ENCODE results near the gene DCPS. TPM values are rescaled to one million over a fixed set of nuclear protein-coding genes. Genes with fewer than 3 reads are reported as not detected.
A peak's percentile ranks its signal among the peaks of the same experiment; 100 is the strongest.
"Not testable (repeated sequence)": the region's sequence is repeated elsewhere in the genome, so short reads cannot be mapped to it uniquely, and the experiment has no call there.

DCPS gene
- total RNA-seq (2014; rRNA removed; shearing (Covaris generic)): 21.4 TPM in 2 replicates

GRCh38 chr11:126303623-126304456 is at the start of gene DCPS:
DCPS (plus strand) TSS chr11:126304060; CDS start chr11:126304081, 21 bp downstream.
- DNase-seq: peak; percentile 99
- Histone ChIP-seq H3K4me3 (ENCODE audit: insufficient read depth, low read depth, low read length) (peak within 1 kb of the TSS; percentile 65), H3K36me3 (replicated peaks; ENCODE audit: control insufficient read depth, insufficient read depth, low read length) (no peaks in the 10 kb centered on the region; the same call in 1 of the 2 replicates)

GRCh38 chr11:126254819-126255218 is 49.0 kb upstream of the DCPS start:
- Histone ChIP-seq H3K36me3 (replicated peaks; ENCODE audit: control insufficient read depth, insufficient read depth, low read length) (peaks cover 5% of the 10 kb centered on the region), H3K27me3 (ENCODE audit: control insufficient read depth, insufficient read depth, low read length) (no peaks in the 10 kb centered on the region), H3K4me3 (ENCODE audit: insufficient read depth, low read depth, low read length) (no peak overlapping the region)
- no peak for DNase-seq

More at GRCh38 chr11:126303623-126304456, at the start of gene DCPS:
- H3K27me3 ChIP-seq (ENCODE audit: control insufficient read depth, insufficient read depth, low read length): no peaks in the 10 kb centered on the region

GRCh38 chr11:126255507-126255906 is 48.4 kb upstream of the DCPS start:
- not testable (repeated sequence) for H3K36me3 ChIP-seq (replicated peaks; ENCODE audit: control insufficient read depth, insufficient read depth, low read length)

GRCh38 chr11:126256216-126256615 is 47.6 kb upstream of the DCPS start:
- Histone ChIP-seq H3K36me3 (replicated peaks; ENCODE audit: control insufficient read depth, insufficient read depth, low read length) (peaks cover 5% of the 10 kb centered on the region), H3K4me3 (ENCODE audit: insufficient read depth, low read depth, low read length) (no peak overlapping the region), H3K27me3 (ENCODE audit: control insufficient read depth, insufficient read depth, low read length) (no peaks in the 10 kb centered on the region)
- no peak for DNase-seq

More at GRCh38 chr11:126255507-126255906, 48.4 kb upstream of the DCPS start:
- H3K27me3 ChIP-seq (ENCODE audit: control insufficient read depth, insufficient read depth, low read length); H3K4me3 ChIP-seq (ENCODE audit: insufficient read depth, low read depth, low read length); DNase-seq: not testable (repeated sequence)

- no peak overlapping the region for H3K4me3 ChIP-seq (ENCODE audit: insufficient read depth, low read depth, low read length)
- no peaks in the 10 kb centered on the region for H3K27me3 ChIP-seq (ENCODE audit: control insufficient read depth, insufficient read depth, low read length)
- DNase-seq: no peak
- peaks cover 6% of the 10 kb centered on the region for H3K36me3 ChIP-seq (replicated peaks; ENCODE audit: control insufficient read depth, insufficient read depth, low read length)
Measured at GRCh38 chr11:126257144-126257543, 46.7 kb upstream of the DCPS start.

- no peaks in the 10 kb centered on the region for H3K27me3 ChIP-seq (ENCODE audit: control insufficient read depth, insufficient read depth, low read length)
- no peak overlapping the region for H3K4me3 ChIP-seq (ENCODE audit: insufficient read depth, low read depth, low read length)
- no peak for DNase-seq
- H3K36me3 ChIP-seq (replicated peaks; ENCODE audit: control insufficient read depth, insufficient read depth, low read length): peaks cover 9% of the 10 kb centered on the region
Measured at GRCh38 chr11:126257764-126258163, 46.1 kb upstream of the DCPS start.

GRCh38 chr11:126262216-126262615 is 41.6 kb upstream of the DCPS start:
- DNase-seq: no peak

GRCh38 chr11:126263489-126263888 is 40.4 kb upstream of the DCPS start:
- H3K4me3 ChIP-seq (ENCODE audit: insufficient read depth, low read depth, low read length): no peak overlapping the region
- peaks cover 48% of the 10 kb centered on the region for H3K36me3 ChIP-seq (replicated peaks; ENCODE audit: control insufficient read depth, insufficient read depth, low read length)
- no peaks in the 10 kb centered on the region for H3K27me3 ChIP-seq (ENCODE audit: control insufficient read depth, insufficient read depth, low read length)
- DNase-seq: no peak

More at GRCh38 chr11:126262216-126262615, 41.6 kb upstream of the DCPS start:
- Histone ChIP-seq H3K36me3 (replicated peaks; ENCODE audit: control insufficient read depth, insufficient read depth, low read length) (peaks cover 49% of the 10 kb centered on the region), H3K4me3 (ENCODE audit: insufficient read depth, low read depth, low read length) (no peak overlapping the region), H3K27me3 (ENCODE audit: control insufficient read depth, insufficient read depth, low read length) (no peaks in the 10 kb centered on the region)

GRCh38 chr11:126265811-126266210 is 38.0 kb upstream of the DCPS start:
- peaks cover 48% of the 10 kb centered on the region for H3K36me3 ChIP-seq (replicated peaks; ENCODE audit: control insufficient read depth, insufficient read depth, low read length)
- H3K27me3 ChIP-seq (ENCODE audit: control insufficient read depth, insufficient read depth, low read length): no peaks in the 10 kb centered on the region
- DNase-seq: no peak
- H3K4me3 ChIP-seq (ENCODE audit: insufficient read depth, low read depth, low read length): no peak overlapping the region

- DNase-seq: no peak
- peak overlapping the region; percentile 80 for H3K4me3 ChIP-seq (ENCODE audit: insufficient read depth, low read depth, low read length)
- peaks cover 47% of the 10 kb centered on the region for H3K36me3 ChIP-seq (replicated peaks; ENCODE audit: control insufficient read depth, insufficient read depth, low read length)
- H3K27me3 ChIP-seq (ENCODE audit: control insufficient read depth, insufficient read depth, low read length): no peaks in the 10 kb centered on the region
Measured at GRCh38 chr11:126267650-126268049, 36.2 kb upstream of the DCPS start.

GRCh38 chr11:126268361-126268707 is 35.5 kb upstream of the DCPS start:
- peak overlapping the region; percentile 80 for H3K4me3 ChIP-seq (ENCODE audit: insufficient read depth, low read depth, low read length)
- DNase-seq: peak; percentile 77
- H3K36me3 ChIP-seq (replicated peaks; ENCODE audit: control insufficient read depth, insufficient read depth, low read length): peaks cover 46% of the 10 kb centered on the region
- H3K27me3 ChIP-seq (ENCODE audit: control insufficient read depth, insufficient read depth, low read length): no peaks in the 10 kb centered on the region

GRCh38 chr11:126268708-126269579 is 34.9 kb upstream of the DCPS start, which contains the start of the genes FOXRED1 and SRPRA:
FOXRED1 (plus strand) TSS chr11:126269154; CDS start chr11:126269207, 53 bp downstream.
SRPRA (minus strand) TSS chr11:126268895; CDS start chr11:126268804, 91 bp downstream.
- no peaks in the 10 kb centered on the region for H3K27me3 ChIP-seq (ENCODE audit: control insufficient read depth, insufficient read depth, low read length)
- peak within 1 kb of the TSS; percentile 88 for H3K4me3 ChIP-seq (ENCODE audit: insufficient read depth, low read depth, low read length)
- peaks cover 47% of the 10 kb centered on the region for H3K36me3 ChIP-seq (replicated peaks; ENCODE audit: control insufficient read depth, insufficient read depth, low read length)
- peak; percentile 100 for DNase-seq

GRCh38 chr11:126277322-126277721 is 26.5 kb upstream of the DCPS start:
- Histone ChIP-seq H3K4me3 (ENCODE audit: insufficient read depth, low read depth, low read length) (no peak overlapping the region), H3K36me3 (replicated peaks; ENCODE audit: control insufficient read depth, insufficient read depth, low read length) (peaks cover 34% of the 10 kb centered on the region), H3K27me3 (ENCODE audit: control insufficient read depth, insufficient read depth, low read length) (peaks cover 6% of the 10 kb centered on the region)
- DNase-seq: no peak

- no peak for DNase-seq
- H3K36me3 ChIP-seq (replicated peaks; ENCODE audit: control insufficient read depth, insufficient read depth, low read length): peaks cover 32% of the 10 kb centered on the region
- H3K4me3 ChIP-seq (ENCODE audit: insufficient read depth, low read depth, low read length): no peak overlapping the region
- H3K27me3 ChIP-seq (ENCODE audit: control insufficient read depth, insufficient read depth, low read length): peaks cover 6% of the 10 kb centered on the region
Measured at GRCh38 chr11:126277780-126278179, 26.1 kb upstream of the DCPS start.

Data from H7 (cell line).